ENCODE results near the gene NLRC5.

DNA sequence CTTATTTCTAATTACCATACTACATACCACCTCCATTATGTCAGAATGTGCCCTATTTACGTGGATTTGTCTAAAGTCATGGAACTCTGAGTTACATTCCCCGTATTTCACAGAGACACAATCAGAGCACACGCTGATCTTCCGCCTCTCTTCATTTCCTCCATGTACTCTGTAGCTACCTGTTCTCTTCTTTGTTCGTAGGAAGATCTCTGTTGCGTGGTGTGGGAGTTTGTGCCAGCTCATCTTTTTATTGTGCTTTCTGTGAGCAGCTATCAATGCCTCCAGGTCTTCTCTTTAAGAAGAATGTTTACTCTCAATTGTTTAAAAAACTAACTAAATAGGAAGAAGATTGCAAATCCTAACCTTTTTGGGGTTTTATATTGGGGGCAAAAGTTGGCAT is 26.9 kb downstream of the NLRC5 start:
- TF ChIP-seq, protein P1, sequence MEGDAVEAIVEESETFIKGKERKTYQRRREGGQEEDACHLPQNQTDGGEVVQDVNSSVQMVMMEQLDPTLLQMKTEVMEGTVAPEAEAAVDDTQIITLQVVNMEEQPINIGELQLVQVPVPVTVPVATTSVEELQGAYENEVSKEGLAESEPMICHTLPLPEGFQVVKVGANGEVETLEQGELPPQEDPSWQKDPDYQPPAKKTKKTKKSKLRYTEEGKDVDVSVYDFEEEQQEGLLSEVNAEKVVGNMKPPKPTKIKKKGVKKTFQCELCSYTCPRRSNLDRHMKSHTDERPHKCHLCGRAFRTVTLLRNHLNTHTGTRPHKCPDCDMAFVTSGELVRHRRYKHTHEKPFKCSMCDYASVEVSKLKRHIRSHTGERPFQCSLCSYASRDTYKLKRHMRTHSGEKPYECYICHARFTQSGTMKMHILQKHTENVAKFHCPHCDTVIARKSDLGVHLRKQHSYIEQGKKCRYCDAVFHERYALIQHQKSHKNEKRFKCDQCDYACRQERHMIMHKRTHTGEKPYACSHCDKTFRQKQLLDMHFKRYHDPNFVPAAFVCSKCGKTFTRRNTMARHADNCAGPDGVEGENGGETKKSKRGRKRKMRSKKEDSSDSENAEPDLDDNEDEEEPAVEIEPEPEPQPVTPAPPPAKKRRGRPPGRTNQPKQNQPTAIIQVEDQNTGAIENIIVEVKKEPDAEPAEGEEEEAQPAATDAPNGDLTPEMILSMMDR (conservative IDR thresholded peaks at IDR 0.05), result no peak
- no peak for TF ChIP-seq EZH2 (IDR thresholded peaks at IDR 0.05; ENCODE audit: low read depth)

Data from PC-9 (cell line).